ENCODE data around the gene PDE4D.

PDE4D gene

GRCh38 chr5:59104400-59105127 is 789.0 kb downstream of the PDE4D start:
- Histone ChIP-seq H3K27ac (no peak overlapping the region), H3K4me3 (ENCODE audit: low read depth, low read length) (no peak overlapping the region), H3K9me3 (ENCODE audit: severe bottlenecking) (no peaks in the 10 kb centered on the region), H3K27me3 (ENCODE audit: insufficient read depth, low read depth, severe bottlenecking) (no peaks in the 10 kb centered on the region), H3K36me3 (no peaks in the 10 kb centered on the region)
- TF ChIP-seq, protein P1, sequence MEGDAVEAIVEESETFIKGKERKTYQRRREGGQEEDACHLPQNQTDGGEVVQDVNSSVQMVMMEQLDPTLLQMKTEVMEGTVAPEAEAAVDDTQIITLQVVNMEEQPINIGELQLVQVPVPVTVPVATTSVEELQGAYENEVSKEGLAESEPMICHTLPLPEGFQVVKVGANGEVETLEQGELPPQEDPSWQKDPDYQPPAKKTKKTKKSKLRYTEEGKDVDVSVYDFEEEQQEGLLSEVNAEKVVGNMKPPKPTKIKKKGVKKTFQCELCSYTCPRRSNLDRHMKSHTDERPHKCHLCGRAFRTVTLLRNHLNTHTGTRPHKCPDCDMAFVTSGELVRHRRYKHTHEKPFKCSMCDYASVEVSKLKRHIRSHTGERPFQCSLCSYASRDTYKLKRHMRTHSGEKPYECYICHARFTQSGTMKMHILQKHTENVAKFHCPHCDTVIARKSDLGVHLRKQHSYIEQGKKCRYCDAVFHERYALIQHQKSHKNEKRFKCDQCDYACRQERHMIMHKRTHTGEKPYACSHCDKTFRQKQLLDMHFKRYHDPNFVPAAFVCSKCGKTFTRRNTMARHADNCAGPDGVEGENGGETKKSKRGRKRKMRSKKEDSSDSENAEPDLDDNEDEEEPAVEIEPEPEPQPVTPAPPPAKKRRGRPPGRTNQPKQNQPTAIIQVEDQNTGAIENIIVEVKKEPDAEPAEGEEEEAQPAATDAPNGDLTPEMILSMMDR (IDR thresholded peaks at IDR 0.05; ENCODE audit: low read depth, low read length), result no peak
- no peak for DNase-seq

GRCh38 chr5:59103303-59103702 is 790.2 kb downstream of the PDE4D start:
- H3K27ac ChIP-seq, result no peak overlapping the region
- no peak for DNase-seq
- H3K4me3 ChIP-seq (ENCODE audit: low read depth, low read length), result no peak overlapping the region
- TF ChIP-seq, protein P1 (IDR thresholded peaks at IDR 0.05; ENCODE audit: low read depth, low read length), result no peak
- no peaks in the 10 kb centered on the region for H3K36me3 ChIP-seq
- no peaks in the 10 kb centered on the region for H3K27me3 ChIP-seq (ENCODE audit: insufficient read depth, low read depth, severe bottlenecking)
- H3K9me3 ChIP-seq (ENCODE audit: severe bottlenecking), result no peaks in the 10 kb centered on the region

DNA sequence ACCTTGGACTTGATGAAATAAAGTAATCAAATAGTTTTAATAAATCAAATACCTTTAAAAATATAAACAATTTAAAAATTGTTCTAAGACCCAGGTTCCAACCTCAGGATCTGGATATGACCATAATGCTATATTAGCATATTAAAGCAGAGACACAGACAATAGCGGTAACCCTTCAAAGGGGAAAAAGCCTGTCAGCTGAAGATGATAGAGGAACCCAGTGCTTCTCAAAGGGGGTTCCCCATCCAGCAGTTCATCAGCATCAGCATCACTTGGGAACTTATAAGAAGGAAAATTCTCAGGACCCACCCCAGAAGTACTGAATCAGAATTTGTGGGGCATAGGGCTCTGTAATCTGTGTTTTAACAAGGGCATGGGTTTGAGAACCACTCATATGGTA is 791.1 kb downstream of the PDE4D start:
- TF ChIP-seq, protein P1 (IDR thresholded peaks at IDR 0.05; ENCODE audit: low read depth, low read length), result no peak
- H3K27ac ChIP-seq, result no peak overlapping the region
- no peaks in the 10 kb centered on the region for H3K36me3 ChIP-seq
- DNase-seq, result no peak
- no peaks in the 10 kb centered on the region for H3K9me3 ChIP-seq (ENCODE audit: severe bottlenecking)
- no peaks in the 10 kb centered on the region for H3K27me3 ChIP-seq (ENCODE audit: insufficient read depth, low read depth, severe bottlenecking)
- no peak overlapping the region for H3K4me3 ChIP-seq (ENCODE audit: low read depth, low read length)

- H3K27me3 ChIP-seq (ENCODE audit: insufficient read depth, low read depth, severe bottlenecking), result no peaks in the 10 kb centered on the region
- H3K27ac ChIP-seq, result no peak overlapping the region
- TF ChIP-seq, protein P1 (IDR thresholded peaks at IDR 0.05; ENCODE audit: low read depth, low read length), result no peak
- H3K36me3 ChIP-seq, result no peaks in the 10 kb centered on the region
- no peak for DNase-seq
- H3K9me3 ChIP-seq (ENCODE audit: severe bottlenecking), result no peaks in the 10 kb centered on the region
- no peak overlapping the region for H3K4me3 ChIP-seq (ENCODE audit: low read depth, low read length)
Observed at GRCh38 chr5:59100875-59101274, 792.7 kb downstream of the PDE4D start.

- TF ChIP-seq, protein P1 (IDR thresholded peaks at IDR 0.05; ENCODE audit: low read depth, low read length), result no peak
- no peaks in the 10 kb centered on the region for H3K9me3 ChIP-seq (ENCODE audit: severe bottlenecking)
- H3K4me3 ChIP-seq (ENCODE audit: low read depth, low read length), result no peak overlapping the region
- DNase-seq, result no peak
- no peak overlapping the region for H3K27ac ChIP-seq
- H3K36me3 ChIP-seq, result no peaks in the 10 kb centered on the region
- H3K27me3 ChIP-seq (ENCODE audit: insufficient read depth, low read depth, severe bottlenecking), result no peaks in the 10 kb centered on the region
Observed at GRCh38 chr5:59099995-59100345, 793.6 kb downstream of the PDE4D start.
